Fibroblast of lung (primary cell): ENCODE data around the gene CFAP92. TPM values are rescaled to one million over a fixed set of nuclear protein-coding genes. Genes with fewer than 3 reads are reported as not detected.

ENCODE experiments used
- DNase-seq, 2 donors: peaks; one replicate each; pipeline versions ENCODE4 v3.0.0 to v3.0.0-alpha.2; 2010; ENCODE audit warnings: low read depth in 2 of 2
- H2AFZ ChIP-seq: 2 replicates; pipeline ENCODE4 v1.5.1; 2012; ENCODE audit warnings: low read length, control low read depth, inconsistent platforms
- H3K27ac ChIP-seq: 2 replicates; pipeline ENCODE4 v1.5.1; 2011; ENCODE audit warnings: low read length, control low read depth; ENCODE audit not compliant: insufficient read depth
- H3K27me3 ChIP-seq: 2 replicates; pipeline ENCODE4 v1.5.1; 2011; ENCODE audit warnings: mild to moderate bottlenecking, low read length; ENCODE audit not compliant: control insufficient read depth, insufficient read depth
- H3K36me3 ChIP-seq: 2 replicates; pipeline ENCODE4 v1.5.1; 2011; ENCODE audit warnings: low read length; ENCODE audit not compliant: control insufficient read depth, insufficient read depth
- H3K4me1 ChIP-seq: 2 replicates; pipeline ENCODE4 v1.5.1; 2011; ENCODE audit warnings: low read length; ENCODE audit not compliant: control insufficient read depth, insufficient read depth; ENCODE audit errors: extremely low read depth
- H3K4me2 ChIP-seq: 2 replicates; pipeline ENCODE4 v1.5.1; 2011; ENCODE audit warnings: low read length, control low read depth; ENCODE audit not compliant: insufficient read depth; ENCODE audit errors: extremely low read depth
- H3K4me3 ChIP-seq, 4 experiments: fragments of 200-600 bp in 1 of 4; sonication (generic) in 1 of 4; replicated peaks in 1 of 4; 2 replicates each; pipeline ENCODE4 v1.5.1; 2011 to 2016; ENCODE audit warnings: low read length in 4 of 4, low read depth in 3 of 4, mild to moderate bottlenecking in 3 of 4, control low read depth in 2 of 4, inconsistent platforms in 1 of 4, mixed read lengths in 1 of 4; ENCODE audit not compliant: insufficient read depth in 1 of 4; ENCODE audit errors: control extremely low read depth in 1 of 4
- H3K79me2 ChIP-seq: 2 replicates; pipeline ENCODE4 v1.5.1; 2012; ENCODE audit warnings: mild to moderate bottlenecking, low read length, inconsistent platforms; ENCODE audit not compliant: control insufficient read depth, insufficient read depth
- H3K9ac ChIP-seq: 2 replicates; pipeline ENCODE4 v1.5.1; 2011; ENCODE audit warnings: mild to moderate bottlenecking, low read length, control low read depth; ENCODE audit not compliant: insufficient read depth
- H3K9me3 ChIP-seq: 2 replicates; pipeline ENCODE4 v1.5.1; 2012; ENCODE audit warnings: low read depth, low read length; ENCODE audit not compliant: control insufficient read depth, insufficient read depth
- H4K20me1 ChIP-seq: 2 replicates; pipeline ENCODE4 v1.5.1; 2011; ENCODE audit warnings: low read length; ENCODE audit not compliant: control insufficient read depth, insufficient read depth; ENCODE audit errors: extremely low read depth
- CTCF ChIP-seq, 2 donors: IDR thresholded peaks in 1 of 2; conservative IDR thresholded peaks in 1 of 2; 1 replicate in 1 of 2; 2 replicates in 1 of 2; pipeline ENCODE4 v1.5.1; 2011 to 2012; ENCODE audit warnings: low read length in 2 of 2, control low read depth in 1 of 2, inconsistent platforms in 1 of 2, low read depth in 1 of 2, mild to moderate bottlenecking in 1 of 2
- EZH2 ChIP-seq: IDR thresholded peaks from 2 replicates; pipeline ENCODE4 v1.5.1; 2012; ENCODE audit warnings: low read length, control low read depth, mild to moderate bottlenecking; ENCODE audit errors: missing control alignments
- polyA plus RNA-seq, 2 donors: library from polyadenylated mRNA; depleted of rRNA in 1 of 2; stranded (reverse) in 1 of 2; unstranded in 1 of 2; fragments of >200 nt; gene quantifications; 2 replicates each; pipeline ENCODE4 v1.2.1, GENCODE V29; 2011 to 2012; ENCODE audit warnings: missing spikeins in 1 of 2
- total RNA-seq: library from RNA; depleted of rRNA; stranded (reverse); fragments of >200 nt; gene quantifications from 2 replicates; pipeline ENCODE4 v1.2.1, GENCODE V29; 2014

The CFAP92 gene
- total and polyA plus RNA-seq, 2 donors (not counting 1 experiment from before 2014, with no cell fraction given): 0.07 TPM; not detected in 1

DNA sequence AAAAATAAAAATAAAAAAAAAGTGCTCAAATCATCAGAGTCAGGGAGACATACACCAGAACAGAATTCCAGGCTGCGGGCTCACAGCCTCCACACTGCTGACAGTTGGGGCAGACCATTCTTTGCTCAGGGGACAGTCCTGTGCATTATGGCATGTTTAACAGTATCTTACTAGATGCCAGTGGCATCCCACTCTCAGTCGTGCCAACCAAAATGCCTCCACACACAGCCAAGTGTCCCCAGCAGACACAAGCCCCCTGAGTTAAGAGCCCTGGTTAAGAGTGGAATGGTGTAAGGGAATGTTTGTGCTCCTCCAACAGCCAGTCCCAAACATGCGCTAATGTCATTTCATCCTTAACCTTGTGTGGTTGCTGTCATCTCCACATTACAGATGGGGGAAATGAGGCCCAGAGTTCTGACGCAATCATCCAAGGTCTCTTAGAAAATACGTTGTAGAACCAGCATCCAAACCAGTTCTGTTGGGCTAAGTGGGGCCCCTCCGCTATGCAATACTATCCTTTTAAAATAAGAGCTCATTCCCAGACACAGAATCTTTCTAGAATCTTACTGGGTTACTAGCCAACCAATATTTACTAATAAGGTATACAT is 26.0 kb downstream of the CFAP92 start:
- Histone ChIP-seq H3K4me2 (no peak overlapping the region), H3K27ac (no peak overlapping the region), H3K27me3 (peaks cover 8% of the 10 kb centered on the region), H3K36me3 (no peaks in the 10 kb centered on the region), H3K9ac (no peak overlapping the region), H4K20me1 (no peaks in the 10 kb centered on the region), H3K9me3 (no peaks in the 10 kb centered on the region), H2AFZ (no peak overlapping the region), H3K79me2 (no peaks in the 10 kb centered on the region), H3K4me1 (no peaks in the 10 kb centered on the region), H3K4me3 (no peak overlapping the region)
- TF ChIP-seq EZH2 (no peak), CTCF (conservative IDR thresholded peaks at IDR 0.05 in 1 of 2, IDR thresholded peaks at IDR 0.05 in 1 of 2; ENCODE audit: low read depth in 1 of 2, low read length in 2 of 2) (no peak)
- DNase-seq: no peak

GRCh38 chr3:128965818-128966217 is 28.1 kb downstream of the CFAP92 start:
- Histone ChIP-seq H4K20me1 (no peaks in the 10 kb centered on the region), H3K9me3 (no peaks in the 10 kb centered on the region), H3K4me1 (no peaks in the 10 kb centered on the region), H3K4me2 (no peak overlapping the region), H3K9ac (no peak overlapping the region), H3K4me3 (no peak overlapping the region), H3K36me3 (no peaks in the 10 kb centered on the region), H3K27me3 (peaks cover 8% of the 10 kb centered on the region), H2AFZ (no peak overlapping the region), H3K27ac (no peak overlapping the region), H3K79me2 (no peaks in the 10 kb centered on the region)
- no peak for DNase-seq
- TF ChIP-seq CTCF (conservative IDR thresholded peaks at IDR 0.05 in 1 of 2, IDR thresholded peaks at IDR 0.05 in 1 of 2; ENCODE audit: low read depth in 1 of 2, low read length in 2 of 2) (no peak), EZH2 (no peak)

DNA sequence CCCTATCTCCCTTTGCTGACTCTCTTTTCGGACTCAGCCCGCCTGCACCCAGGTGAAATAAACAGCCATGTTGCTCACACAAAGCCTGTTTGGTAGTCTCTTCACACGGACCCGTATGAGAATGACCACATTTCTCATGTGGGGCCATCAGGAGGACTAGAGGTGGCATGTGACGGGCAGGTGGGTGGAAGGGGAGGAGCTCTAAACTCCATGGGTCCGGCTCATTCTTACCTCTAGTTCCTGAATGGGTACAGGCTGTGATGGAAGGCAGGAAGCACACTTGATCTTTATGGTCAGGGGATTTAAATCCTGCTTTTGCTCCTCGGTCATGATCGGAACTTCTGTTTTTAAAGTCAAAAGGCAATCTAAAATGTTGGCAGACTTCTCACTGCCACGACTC is 28.6 kb downstream of the CFAP92 start:
- no peak overlapping the region for H2AFZ ChIP-seq
- H3K4me3 ChIP-seq: no peak overlapping the region
- H3K27me3 ChIP-seq: peaks cover 8% of the 10 kb centered on the region
- no peaks in the 10 kb centered on the region for H3K9me3 ChIP-seq
- no peak overlapping the region for H3K27ac ChIP-seq
- no peaks in the 10 kb centered on the region for H3K79me2 ChIP-seq
- DNase-seq: no peak
- no peaks in the 10 kb centered on the region for H3K36me3 ChIP-seq
- no peak overlapping the region for H3K9ac ChIP-seq
- no peak for TF ChIP-seq CTCF (conservative IDR thresholded peaks at IDR 0.05 in 1 of 2, IDR thresholded peaks at IDR 0.05 in 1 of 2; ENCODE audit: low read depth in 1 of 2, low read length in 2 of 2)
- TF ChIP-seq EZH2: no peak
- no peaks in the 10 kb centered on the region for H4K20me1 ChIP-seq
- H3K4me1 ChIP-seq: no peaks in the 10 kb centered on the region
- H3K4me2 ChIP-seq: no peak overlapping the region
